ENCODE measurements around the gene SCFD1. TPM values are rescaled to one million over a fixed set of nuclear protein-coding genes. Genes with fewer than 3 reads are reported as not detected.

Gene SCFD1
- total and polyA plus RNA-seq, 2 donors from 2014 or later = 52.0 to 74.4 TPM

GRCh38 chr14:30763891-30764290, 141.8 kb downstream of the SCFD1 start:
- FAIRE-seq = no peak
- no peaks in the 10 kb centered on the region for H3K27me3 ChIP-seq (ENCODE audit: control insufficient read depth, insufficient read depth, low read length)
- H3K4me1 ChIP-seq (ENCODE audit: control insufficient read depth in 2 of 3, insufficient read depth in 2 of 3, low read depth in 1 of 3, low read length in 3 of 3) = no peaks in the 10 kb centered on the region
- no peak for TF ChIP-seq CTCF (IDR thresholded peaks at IDR 0.05; ENCODE audit: borderline replicate concordance, extremely low read depth, insufficient read depth)
- H3K36me3 ChIP-seq (ENCODE audit: control insufficient read depth in 2 of 3, insufficient read depth in 3 of 3, low read length in 3 of 3) = no peaks in the 10 kb centered on the region
- DNase-seq = no peak
- peaks cover 0 to 14% (median 3%) of the 10 kb centered on the region in 3 donors for H3K9me3 ChIP-seq (ENCODE audit: control insufficient read depth in 2 of 3, insufficient read depth in 1 of 3, low read length in 3 of 3)
- no peak overlapping the region for H3K9ac ChIP-seq (ENCODE audit: low read length in 3 of 3)
- intact Hi-C loops (cut with DNase I) = no loop called here
- no peak overlapping the region for H3K27ac ChIP-seq (ENCODE audit: low read depth in 2 of 2, low read length in 2 of 2)
- H3K4me3 ChIP-seq (ENCODE audit: low read length in 3 of 3) = no peak overlapping the region

DNA sequence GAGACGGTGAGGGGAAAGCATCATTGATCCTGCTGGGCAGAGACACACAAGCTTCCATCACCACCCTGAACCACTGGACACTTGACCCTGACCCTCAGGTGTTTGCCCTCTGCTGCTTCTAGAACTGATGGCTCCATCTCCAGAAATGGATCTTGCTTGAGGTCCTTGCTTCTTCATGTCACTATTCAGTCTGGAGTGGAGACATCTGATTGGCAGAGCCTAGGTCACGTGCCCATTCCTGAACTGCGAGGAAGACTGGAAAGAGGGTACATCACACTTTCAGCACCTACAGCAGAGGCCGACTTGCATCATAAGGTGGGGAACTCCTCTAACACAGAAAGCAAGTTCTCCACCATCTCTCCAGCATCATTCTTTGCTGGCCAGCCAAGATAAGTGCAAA, 145.5 kb downstream of the SCFD1 start:
- H3K9ac ChIP-seq (ENCODE audit: low read length in 3 of 3) = no peak overlapping the region
- peaks cover 0 to 13% (median 3%) of the 10 kb centered on the region in 3 donors for H3K9me3 ChIP-seq (ENCODE audit: control insufficient read depth in 2 of 3, insufficient read depth in 1 of 3, low read length in 3 of 3)
- H3K4me3 ChIP-seq (ENCODE audit: low read length in 3 of 3) = no peak overlapping the region
- FAIRE-seq (no peak), DNase-seq (no peak)
- H3K27me3 ChIP-seq (ENCODE audit: control insufficient read depth, insufficient read depth, low read length) = no peaks in the 10 kb centered on the region
- no peak overlapping the region for H3K27ac ChIP-seq (ENCODE audit: low read depth in 2 of 2, low read length in 2 of 2)
- intact Hi-C loops (cut with DNase I) = no loop called here
- no peaks in the 10 kb centered on the region for H3K4me1 ChIP-seq (ENCODE audit: control insufficient read depth in 2 of 3, insufficient read depth in 2 of 3, low read depth in 1 of 3, low read length in 3 of 3)
- no peaks in the 10 kb centered on the region for H3K36me3 ChIP-seq (ENCODE audit: control insufficient read depth in 2 of 3, insufficient read depth in 3 of 3, low read length in 3 of 3)
- TF ChIP-seq CTCF (IDR thresholded peaks at IDR 0.05; ENCODE audit: borderline replicate concordance, extremely low read depth, insufficient read depth) = no peak

DNA sequence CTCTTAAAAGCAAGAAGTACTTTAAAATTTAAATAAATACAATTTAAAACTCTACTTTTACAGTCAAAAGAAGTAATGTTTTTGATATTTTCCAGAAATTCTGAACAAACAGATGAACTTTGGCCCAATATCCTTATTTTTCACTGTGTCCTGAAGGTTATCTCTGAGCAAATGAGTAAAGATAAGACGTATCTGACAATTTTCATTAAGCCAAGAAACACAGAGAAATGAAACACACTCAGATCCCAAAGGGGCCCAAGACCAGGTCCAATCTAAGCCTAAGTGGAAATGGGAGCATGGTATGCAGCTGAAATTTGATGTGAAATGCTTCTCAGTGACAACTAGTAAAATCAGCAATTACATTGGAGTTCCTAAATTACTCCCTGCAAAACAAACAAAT, 146.7 kb downstream of the SCFD1 start:
- no peak for TF ChIP-seq CTCF (IDR thresholded peaks at IDR 0.05; ENCODE audit: borderline replicate concordance, extremely low read depth, insufficient read depth)
- Histone ChIP-seq H3K9me3 (ENCODE audit: control insufficient read depth in 2 of 3, insufficient read depth in 1 of 3, low read length in 3 of 3) (peaks cover 0 to 2% (median under 1%) of the 10 kb centered on the region in 3 donors), H3K4me3 (ENCODE audit: low read length in 3 of 3) (no peak overlapping the region), H3K9ac (ENCODE audit: low read length in 3 of 3) (no peak overlapping the region), H3K27ac (ENCODE audit: low read depth in 2 of 2, low read length in 2 of 2) (no peak overlapping the region), H3K27me3 (ENCODE audit: control insufficient read depth, insufficient read depth, low read length) (no peaks in the 10 kb centered on the region), H3K36me3 (ENCODE audit: control insufficient read depth in 2 of 3, insufficient read depth in 3 of 3, low read length in 3 of 3) (no peaks in the 10 kb centered on the region), H3K4me1 (ENCODE audit: control insufficient read depth in 2 of 3, insufficient read depth in 2 of 3, low read depth in 1 of 3, low read length in 3 of 3) (no peaks in the 10 kb centered on the region)
- no peak for DNase-seq
- intact Hi-C loops (cut with DNase I) = no loop called here
- no peak for FAIRE-seq

DNA sequence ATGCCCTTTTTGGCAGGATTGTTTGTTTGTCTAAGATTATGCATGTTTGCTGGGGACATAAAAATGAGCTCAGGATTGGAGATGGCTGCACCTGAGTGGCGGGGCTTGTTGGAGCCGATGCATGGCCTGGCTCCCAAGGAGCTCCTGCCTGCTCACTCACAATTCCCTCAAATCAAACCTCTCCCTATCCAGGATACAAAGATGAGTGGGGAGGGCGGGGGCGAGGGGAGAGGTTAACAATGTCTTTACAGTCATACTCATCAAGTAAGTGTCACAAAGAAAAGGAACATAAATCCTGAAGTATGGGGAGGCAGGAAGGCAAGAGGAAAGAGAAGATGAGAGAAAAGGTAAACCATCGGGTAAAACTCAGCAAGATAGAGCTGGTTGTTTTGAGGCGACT, 148.3 kb downstream of the SCFD1 start:
- intact Hi-C loops (cut with DNase I) = no loop called here
- FAIRE-seq (no peak), DNase-seq (no peak)
- Histone ChIP-seq H3K4me3 (ENCODE audit: low read length in 3 of 3) (no peak overlapping the region), H3K27me3 (ENCODE audit: control insufficient read depth, insufficient read depth, low read length) (no peaks in the 10 kb centered on the region), H3K9me3 (ENCODE audit: control insufficient read depth in 2 of 3, insufficient read depth in 1 of 3, low read length in 3 of 3) (no peaks in the 10 kb centered on the region), H3K4me1 (ENCODE audit: control insufficient read depth in 2 of 3, insufficient read depth in 2 of 3, low read depth in 1 of 3, low read length in 3 of 3) (no peaks in the 10 kb centered on the region), H3K36me3 (ENCODE audit: control insufficient read depth in 2 of 3, insufficient read depth in 3 of 3, low read length in 3 of 3) (no peaks in the 10 kb centered on the region), H3K9ac (ENCODE audit: low read length in 3 of 3) (no peak overlapping the region), H3K27ac (ENCODE audit: low read depth in 2 of 2, low read length in 2 of 2) (no peak overlapping the region)
- no peak for TF ChIP-seq CTCF (IDR thresholded peaks at IDR 0.05; ENCODE audit: borderline replicate concordance, extremely low read depth, insufficient read depth)

Data from kidney (tissue), 14 donors.